Liver (tissue), 9 donors: ENCODE results near the gene SLC9A8. TPM values are rescaled to one million over a fixed set of nuclear protein-coding genes. Genes with fewer than 3 reads are reported as not detected.

ENCODE experiments used
- DNase-seq: peaks from one replicate; pipeline ENCODE4 v3.0.0-alpha.2; 2017; ENCODE audit warnings: low spot score
- H3K27ac ChIP-seq, 2 donors: one replicate each; pipeline ENCODE4 v1.7.0; 2013; ENCODE audit warnings: inconsistent platforms in 2 of 2, low read length in 2 of 2, control low read depth in 1 of 2, low read depth in 1 of 2, mild to moderate bottlenecking in 1 of 2
- H3K27me3 ChIP-seq, 4 donors: one replicate each; pipeline versions ENCODE4 v1.6.1 to v1.7.0; 2013; ENCODE audit warnings: low read length in 3 of 4, inconsistent platforms in 1 of 4, mild to moderate bottlenecking in 1 of 4, moderate library complexity in 1 of 4; ENCODE audit not compliant: control insufficient read depth in 4 of 4, insufficient read depth in 4 of 4
- H3K36me3 ChIP-seq, 4 donors: one replicate each; pipeline versions ENCODE4 v1.6.1 to v1.7.0; 2013; ENCODE audit warnings: low read length in 3 of 4, mild to moderate bottlenecking in 3 of 4, low read depth in 1 of 4, moderate library complexity in 1 of 4; ENCODE audit not compliant: control insufficient read depth in 4 of 4, insufficient read depth in 3 of 4
- H3K4me1 ChIP-seq, 4 donors: one replicate each; pipeline versions ENCODE4 v1.6.1 to v1.7.0; 2013; ENCODE audit warnings: low read length in 3 of 4, mild to moderate bottlenecking in 3 of 4, moderate library complexity in 1 of 4; ENCODE audit not compliant: control insufficient read depth in 4 of 4, insufficient read depth in 4 of 4
- H3K4me3 ChIP-seq, 3 donors: one replicate each; pipeline versions ENCODE4 v1.6.1 to v1.7.0; 2013; ENCODE audit warnings: low read length in 3 of 3, control low read depth in 1 of 3, low read depth in 1 of 3, mild to moderate bottlenecking in 1 of 3
- H3K9ac ChIP-seq, 2 donors: one replicate each; pipeline ENCODE4 v1.7.0; 2013; ENCODE audit warnings: low read length in 2 of 2, mild to moderate bottlenecking in 2 of 2, moderate library complexity in 2 of 2, control low read depth in 1 of 2, low read depth in 1 of 2
- H3K9me3 ChIP-seq, 4 donors: one replicate each; pipeline versions ENCODE4 v1.6.1 to v1.7.0; 2013; ENCODE audit warnings: low read length in 3 of 4; ENCODE audit not compliant: control insufficient read depth in 4 of 4
- ATF3 ChIP-seq: IDR thresholded peaks from 2 replicates; pipeline ENCODE4 v1.6.1; 2016; ENCODE audit warnings: antibody characterized with exemption
- CTCF ChIP-seq: fragments of 150-350 bp; IDR thresholded peaks from 2 replicates; pipeline ENCODE4 v1.5.1; 2017; ENCODE audit warnings: improper control_type of control experiment, low read depth, low read length; ENCODE audit not compliant: missing input control
- EGR1 ChIP-seq, 2 donors: IDR thresholded peaks; 2 replicates each; pipeline ENCODE4 v1.6.1; 2016 to 2018; ENCODE audit warnings: antibody characterized with exemption in 2 of 2, low read depth in 2 of 2
- FOXA1 ChIP-seq: IDR thresholded peaks from 2 replicates; pipeline ENCODE4 v1.6.1; 2016; ENCODE audit warnings: antibody characterized with exemption
- FOXA2 ChIP-seq: IDR thresholded peaks from 2 replicates; pipeline ENCODE4 v1.6.1; 2016; ENCODE audit warnings: antibody characterized with exemption
- GABPA ChIP-seq, 2 donors: IDR thresholded peaks in 1 of 2; conservative IDR thresholded peaks in 1 of 2; 2 replicates each; pipeline ENCODE4 v1.6.1; 2016; ENCODE audit warnings: antibody characterized with exemption in 2 of 2, mild to moderate bottlenecking in 1 of 2, moderate library complexity in 1 of 2
- HNF4A ChIP-seq, 2 donors: conservative IDR thresholded peaks; 2 replicates each; pipeline ENCODE4 v1.6.1; 2016; ENCODE audit warnings: antibody characterized with exemption in 2 of 2, mild to moderate bottlenecking in 2 of 2
- HNF4G ChIP-seq: IDR thresholded peaks from 2 replicates; pipeline ENCODE4 v1.6.1; 2016; ENCODE audit warnings: antibody characterized with exemption
- JUND ChIP-seq, 2 donors: IDR thresholded peaks; 2 replicates each; pipeline ENCODE4 v1.6.1; 2016; ENCODE audit warnings: antibody characterized with exemption in 2 of 2
- MAX ChIP-seq: IDR thresholded peaks from 2 replicates; pipeline ENCODE4 v1.6.1; 2016; ENCODE audit warnings: antibody characterized with exemption
- NR2F2 ChIP-seq: IDR thresholded peaks from 2 replicates; pipeline ENCODE4 v1.6.1; 2016; ENCODE audit warnings: antibody characterized with exemption
- RAD21 ChIP-seq, 2 donors: IDR thresholded peaks; 2 replicates each; pipeline ENCODE4 v1.6.1; 2016; ENCODE audit warnings: antibody characterized with exemption in 2 of 2, mild to moderate bottlenecking in 2 of 2
- REST ChIP-seq: IDR thresholded peaks from 2 replicates; pipeline ENCODE4 v1.6.1; 2016; ENCODE audit warnings: antibody characterized with exemption, mild to moderate bottlenecking
- RXRA ChIP-seq, 2 donors: IDR thresholded peaks; 2 replicates each; pipeline ENCODE4 v1.6.1; 2017 to 2018; ENCODE audit warnings: antibody characterized with exemption in 2 of 2, mild to moderate bottlenecking in 1 of 2
- SP1 ChIP-seq: IDR thresholded peaks from 2 replicates; pipeline ENCODE4 v1.6.1; 2018; ENCODE audit warnings: antibody characterized with exemption, mild to moderate bottlenecking
- TAF1 ChIP-seq: conservative IDR thresholded peaks from 2 replicates; pipeline ENCODE4 v1.6.1; 2016; ENCODE audit warnings: antibody characterized with exemption, mild to moderate bottlenecking
- YY1 ChIP-seq: IDR thresholded peaks from 2 replicates; pipeline ENCODE4 v1.6.1; 2016; ENCODE audit warnings: antibody characterized with exemption, mild to moderate bottlenecking
- ZBTB33 ChIP-seq: IDR thresholded peaks from 2 replicates; pipeline ENCODE4 v1.6.1; 2016; ENCODE audit warnings: antibody characterized with exemption
- WGBS: extraction: QIAGEN DNeasy Blood & Tissue Kit; methylation state at CpG from one replicate; pipeline ENCODE4 v1.1.7; 2013; 5-methylcytosine and 5-hydroxymethylcytosine counted together
- polyA plus RNA-seq, 2 donors: library from polyadenylated mRNA; stranded (reverse) in 1 of 2; unstranded in 1 of 2; fragments of 200-250 nt in 1 of 2; fragments of >200 nt in 1 of 2; fragmentation: Nextera tagmentation in 1 of 2; extraction: Ambion mirVana in 1 of 2; gene quantifications; one replicate each; pipeline versions ENCODE4 v1.2.1 to v1.2.3, GENCODE V29; 2013 to 2015
- total RNA-seq, 2 donors: library from RNA; depleted of rRNA; stranded (reverse); fragments of >200 nt; gene quantifications; one replicate each; pipeline ENCODE4 v1.2.3, GENCODE V29; 2014
- donor health status: healthy.
- donor health status: healthy.
- donor health status: healthy.
- donor health status: healthy.
- donor health status: healthy.

The SLC9A8 gene
- total and polyA plus RNA-seq, 4 donors, result 4.0 to 9.5 (median 8.6) TPM

GRCh38 chr20:49883246-49883802 lies 70.7 kb downstream of the SLC9A8 start:
- H3K9ac ChIP-seq, result no peak overlapping the region
- H3K36me3 ChIP-seq, result peaks cover 3 to 52% (median 22%) of the 10 kb centered on the region in 4 donors
- TF ChIP-seq GABPA (IDR thresholded peaks at IDR 0.05 in 1 of 2, conservative IDR thresholded peaks at IDR 0.05 in 1 of 2) (no peak), FOXA2 (no peak), HNF4A (conservative IDR thresholded peaks at IDR 0.05) (no peak), NR2F2 (no peak), MAX (no peak), REST (no peak), EGR1 (IDR thresholded peaks at IDR 0.05; ENCODE audit: low read depth in 2 of 2) (no peak), YY1 (no peak), RXRA (IDR thresholded peaks at IDR 0.05) (no peak), TAF1 (no peak), FOXA1 (no peak), ATF3 (no peak), CTCF (no peak), RAD21 (IDR thresholded peaks at IDR 0.05) (no peak), JUND (IDR thresholded peaks at IDR 0.05) (no peak), HNF4G (no peak), SP1 (no peak), ZBTB33 (no peak)
- 96% methylated on average over 10 of the region's 10 CpGs for WGBS
- H3K9me3 ChIP-seq, result no peaks in the 10 kb centered on the region
- H3K4me1 ChIP-seq, result peaks cover 0 to 2% (median 0%) of the 10 kb centered on the region in 4 donors
- H3K27me3 ChIP-seq, result no peaks in the 10 kb centered on the region
- DNase-seq, result no peak
- no peak overlapping the region for H3K4me3 ChIP-seq
- H3K27ac ChIP-seq, result no peak overlapping the region
